Activated B cell treated with CpG ODN at 0.5 μM for 24 hours (primary cell): Measurements from ENCODE around the gene SMURF1. TPM values are rescaled to one million over a fixed set of nuclear protein-coding genes. Genes with fewer than 3 reads are reported as not detected.

Experiments
- ATAC-seq: fragments of 200-7000 bp; cut with Tn5 transposase; one replicate; pipeline ENCODE4 v1.10.0; 2021; ENCODE audit warnings: low read depth, mild to moderate bottlenecking, moderate library complexity
- CTCF ChIA-PET: fragments of 350-600 bp; sonication (Branson Sonifier 250); formaldehyde crosslinking; loops from one replicate; lab custom pipeline; 2021; ENCODE audit warnings: antibody characterized with exemption; lab: Charles Lee
- POLR2A ChIA-PET: fragments of 350-600 bp; sonication (Branson Sonifier 250); formaldehyde crosslinking; loops from one replicate; lab custom pipeline; 2021; ENCODE audit warnings: antibody characterized with exemption; lab: Charles Lee
- DNase-seq: peaks from one replicate; pipeline ENCODE4 v3.0.0; 2022
- H3K27ac Mint-ChIP-seq: one replicate; pipeline ENCODE4 v1.8.0; 2020; ENCODE audit warnings: mixed read lengths
- H3K27me3 Mint-ChIP-seq: one replicate; pipeline ENCODE4 v1.8.0; 2021; ENCODE audit warnings: mixed read lengths
- H3K36me3 Mint-ChIP-seq: one replicate; pipeline ENCODE4 v1.8.0; 2021; ENCODE audit warnings: low read depth, mixed read lengths
- H3K4me1 Mint-ChIP-seq: one replicate; pipeline ENCODE4 v1.8.0; 2021; ENCODE audit warnings: mixed read lengths
- H3K4me3 Mint-ChIP-seq: one replicate; pipeline ENCODE4 v1.8.0; 2020; ENCODE audit warnings: mild to moderate bottlenecking, mixed read lengths
- H3K9me3 Mint-ChIP-seq: one replicate; pipeline ENCODE4 v1.8.0; 2020; ENCODE audit warnings: mixed read lengths
- intact Hi-C: fragments of 100-400 bp; cut with micrococcal nuclease; formaldehyde crosslinking; loops from one replicate; pipeline ENCODE4 v1.15.1; 2024
- total RNA-seq: library from RNA; stranded (reverse); gene quantifications from 2 replicates; pipeline ENCODE4 v1.2.3, GENCODE V29; 2022
- TF ChIP-seq, protein P1 (sequence below): fragments of 200-600 bp; IDR thresholded peaks from one replicate; pipeline ENCODE4 v1.8.0; 2022; ENCODE audit warnings: antibody characterized with exemption, mild to moderate bottlenecking

The SMURF1 gene
- total RNA-seq, 1 donor from 2014 or later = 23.1 TPM

DNA sequence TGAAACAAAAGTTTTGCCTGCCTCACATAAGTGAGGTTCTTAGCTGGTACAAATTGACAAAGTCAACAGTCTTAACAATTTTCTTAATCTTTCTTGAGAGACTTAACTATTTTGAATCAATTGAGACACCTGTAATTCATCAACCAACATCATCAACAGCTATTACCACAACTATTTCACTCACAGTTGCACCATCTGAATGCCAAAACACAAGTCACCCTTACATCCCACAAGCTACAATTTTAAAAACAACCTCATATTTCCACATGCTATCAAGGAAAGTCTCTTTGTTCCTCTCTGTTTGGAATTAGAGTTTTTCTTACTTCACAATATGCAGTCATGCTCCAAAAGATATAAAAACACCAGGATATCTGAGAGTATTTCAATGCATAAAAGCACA lies 4.9 kb downstream of the SMURF1 start:
- Mint-ChIP-seq H3K4me3 (no peak overlapping the region), H3K27me3 (no peaks in the 10 kb centered on the region), H3K4me1 (peaks cover 63% of the 10 kb centered on the region), H3K36me3 (peaks cover 5% of the 10 kb centered on the region), H3K9me3 (peaks cover 2% of the 10 kb centered on the region), H3K27ac (no peak overlapping the region)
- no peak for ATAC-seq
- intact Hi-C loops = no loop called here
- CTCF ChIA-PET = no interaction called here
- no peak for DNase-seq
- TF ChIP-seq, protein P1, sequence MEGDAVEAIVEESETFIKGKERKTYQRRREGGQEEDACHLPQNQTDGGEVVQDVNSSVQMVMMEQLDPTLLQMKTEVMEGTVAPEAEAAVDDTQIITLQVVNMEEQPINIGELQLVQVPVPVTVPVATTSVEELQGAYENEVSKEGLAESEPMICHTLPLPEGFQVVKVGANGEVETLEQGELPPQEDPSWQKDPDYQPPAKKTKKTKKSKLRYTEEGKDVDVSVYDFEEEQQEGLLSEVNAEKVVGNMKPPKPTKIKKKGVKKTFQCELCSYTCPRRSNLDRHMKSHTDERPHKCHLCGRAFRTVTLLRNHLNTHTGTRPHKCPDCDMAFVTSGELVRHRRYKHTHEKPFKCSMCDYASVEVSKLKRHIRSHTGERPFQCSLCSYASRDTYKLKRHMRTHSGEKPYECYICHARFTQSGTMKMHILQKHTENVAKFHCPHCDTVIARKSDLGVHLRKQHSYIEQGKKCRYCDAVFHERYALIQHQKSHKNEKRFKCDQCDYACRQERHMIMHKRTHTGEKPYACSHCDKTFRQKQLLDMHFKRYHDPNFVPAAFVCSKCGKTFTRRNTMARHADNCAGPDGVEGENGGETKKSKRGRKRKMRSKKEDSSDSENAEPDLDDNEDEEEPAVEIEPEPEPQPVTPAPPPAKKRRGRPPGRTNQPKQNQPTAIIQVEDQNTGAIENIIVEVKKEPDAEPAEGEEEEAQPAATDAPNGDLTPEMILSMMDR = no peak
- POLR2A ChIA-PET = no interaction called here

DNA sequence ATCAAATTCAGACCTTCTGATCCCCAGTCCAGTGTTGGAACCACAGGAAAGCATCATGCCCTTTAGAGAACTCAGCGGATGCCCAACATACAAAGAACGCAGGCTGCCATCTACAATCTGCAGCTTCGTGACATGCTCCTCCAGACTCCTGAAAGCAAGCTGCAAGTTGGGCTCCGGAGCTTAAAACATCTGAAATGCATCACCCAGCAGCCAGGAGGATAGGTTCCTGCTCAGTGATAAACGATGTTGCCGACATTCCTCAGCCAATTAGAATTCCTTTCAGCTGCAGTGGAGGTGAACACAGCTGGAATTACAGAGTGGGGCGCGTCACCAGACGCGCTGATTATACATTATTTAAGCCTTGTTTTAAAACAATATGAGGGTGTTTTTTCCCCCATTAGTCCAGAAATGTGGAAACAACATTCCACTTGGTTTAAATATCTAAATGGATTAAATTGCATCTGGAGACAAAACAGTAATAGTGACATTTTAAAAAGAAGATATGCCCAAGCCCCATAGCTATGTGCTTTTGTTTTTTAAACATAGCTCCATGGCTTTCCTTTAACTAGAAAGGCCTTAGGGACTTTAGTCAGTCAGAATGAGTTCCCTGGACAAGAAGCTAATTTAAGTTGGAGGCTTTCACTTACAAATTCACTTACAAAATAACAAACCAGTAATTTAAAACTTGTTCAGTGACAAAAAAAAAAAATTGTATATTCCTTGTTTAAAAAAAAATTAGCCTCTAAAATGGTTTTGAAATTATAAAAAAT lies 6.3 kb downstream of the SMURF1 start:
- ChIA-PET CTCF (no interaction called here), POLR2A (interaction anchor here (0.6 kb wide), 1 partner anchor 16 kb away, joined by 4 read pairs; no protein-coding TSS in a partner anchor)
- Mint-ChIP-seq H3K9me3 (peaks cover 2% of the 10 kb centered on the region), H3K27ac (no peak overlapping the region), H3K4me1 (peaks cover 72% of the 10 kb centered on the region), H3K27me3 (no peaks in the 10 kb centered on the region), H3K4me3 (no peak overlapping the region), H3K36me3 (peaks cover 5% of the 10 kb centered on the region)
- intact Hi-C loops = no loop called here
- TF ChIP-seq, protein P1 = no peak
- no peak for ATAC-seq
- no peak for DNase-seq

DNA sequence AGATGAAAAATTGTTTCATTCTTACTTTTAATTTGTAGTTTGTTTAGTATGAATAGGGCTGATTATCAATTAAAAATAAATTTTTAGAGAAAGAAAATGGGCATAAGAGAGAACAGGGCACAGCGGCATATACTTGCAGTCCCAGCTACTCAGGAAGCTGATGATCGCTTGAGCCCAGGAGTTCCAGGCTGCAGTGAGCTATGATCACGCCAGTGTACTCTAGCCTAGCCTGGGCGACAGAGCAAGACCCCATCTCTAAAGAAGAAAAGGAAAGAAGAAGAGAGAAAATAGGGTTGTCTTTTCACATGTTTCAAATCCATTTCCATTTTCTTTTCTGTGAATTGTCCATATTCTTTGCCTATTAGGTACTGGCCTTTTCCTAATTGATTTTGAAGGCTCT lies 8.0 kb downstream of the SMURF1 start:
- Mint-ChIP-seq H3K27ac (no peak overlapping the region), H3K36me3 (no peaks in the 10 kb centered on the region), H3K4me3 (no peak overlapping the region), H3K9me3 (no peaks in the 10 kb centered on the region), H3K27me3 (no peaks in the 10 kb centered on the region), H3K4me1 (peaks cover 68% of the 10 kb centered on the region)
- intact Hi-C loops = no loop called here
- CTCF ChIA-PET = no interaction called here
- ATAC-seq = no peak
- DNase-seq = no peak
- TF ChIP-seq, protein P1 = no peak
- POLR2A ChIA-PET = no interaction called here

DNA sequence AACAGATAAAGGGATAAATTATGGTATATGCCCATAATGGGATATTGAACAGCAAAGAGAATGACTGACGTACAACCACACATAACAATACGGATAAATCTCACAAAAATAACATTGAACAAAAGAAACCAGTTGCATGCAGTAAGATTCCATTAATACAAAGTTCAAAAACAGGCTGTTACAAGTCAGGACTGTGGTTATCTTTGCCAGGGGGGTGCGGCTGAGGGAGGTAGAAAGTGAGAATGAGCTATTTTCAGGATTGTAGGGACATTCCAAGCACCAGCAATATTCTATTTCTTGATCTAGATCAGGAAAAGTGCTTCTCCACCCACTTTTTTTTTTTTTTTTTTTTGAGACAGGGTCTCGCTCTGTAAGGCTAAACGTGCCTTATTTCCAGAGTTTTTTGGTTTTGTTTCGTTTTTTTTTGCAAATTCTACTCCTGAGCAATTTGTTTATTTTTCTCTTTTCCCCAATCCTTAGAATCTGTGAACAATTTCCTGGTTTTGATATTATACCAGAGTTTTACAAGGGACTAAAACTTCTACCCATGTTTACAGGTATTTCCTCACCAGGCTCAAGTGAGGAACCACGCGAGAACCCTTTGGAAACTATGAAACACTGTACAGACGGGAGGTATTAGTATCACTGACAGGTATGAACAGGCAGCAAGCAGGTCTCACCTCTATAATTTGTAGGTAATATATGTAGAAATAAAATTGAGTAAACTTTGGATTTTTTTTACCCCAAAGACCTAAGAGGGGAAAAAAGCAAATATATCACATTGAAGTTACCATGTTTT lies 9.9 kb downstream of the SMURF1 start:
- no peak overlapping the region for H3K4me3 Mint-ChIP-seq
- H3K27ac Mint-ChIP-seq = no peak overlapping the region
- POLR2A ChIA-PET = no interaction called here
- intact Hi-C loops = no loop called here
- peaks cover 55% of the 10 kb centered on the region for H3K4me1 Mint-ChIP-seq
- ATAC-seq (no peak), DNase-seq (no peak)
- H3K27me3 Mint-ChIP-seq = no peaks in the 10 kb centered on the region
- no peaks in the 10 kb centered on the region for H3K36me3 Mint-ChIP-seq
- TF ChIP-seq, protein P1 = no peak
- CTCF ChIA-PET = no interaction called here
- H3K9me3 Mint-ChIP-seq = no peaks in the 10 kb centered on the region
